Kidney capillary endothelial cell (primary cell): ENCODE measurements around the gene CFAP92.
A peak's percentile ranks its signal among the peaks of the same experiment; 100 is the strongest.

Experiments
- DNase-seq: peaks from one replicate; pipeline ENCODE4 v3.0.0-alpha.2; 2018; ENCODE audit warnings: low spot score

CFAP92 gene

GRCh38 chr3:128993461-128994172 is at the start of gene CFAP92:
Gene CFAP92, minus strand, starts transcription at chr3:128994076. Its CDS starts 772 bp downstream, at chr3:128993304.
- no peak for DNase-seq

- no peak for DNase-seq
Observed at GRCh38 chr3:129040579-129041300, 46.9 kb upstream of the CFAP92 start.

- DNase-seq: no peak
Observed at GRCh38 chr3:129040039-129040336, 46.1 kb upstream of the CFAP92 start.

GRCh38 chr3:129039271-129040038 is 45.6 kb upstream of the CFAP92 start:
- no peak for DNase-seq

GRCh38 chr3:129038121-129038855 is 44.4 kb upstream of the CFAP92 start:
- DNase-seq: no peak

GRCh38 chr3:129037093-129037419 is 43.2 kb upstream of the CFAP92 start:
- no peak for DNase-seq

- no peak for DNase-seq
Observed at GRCh38 chr3:129036222-129037092, 42.6 kb upstream of the CFAP92 start.

DNA sequence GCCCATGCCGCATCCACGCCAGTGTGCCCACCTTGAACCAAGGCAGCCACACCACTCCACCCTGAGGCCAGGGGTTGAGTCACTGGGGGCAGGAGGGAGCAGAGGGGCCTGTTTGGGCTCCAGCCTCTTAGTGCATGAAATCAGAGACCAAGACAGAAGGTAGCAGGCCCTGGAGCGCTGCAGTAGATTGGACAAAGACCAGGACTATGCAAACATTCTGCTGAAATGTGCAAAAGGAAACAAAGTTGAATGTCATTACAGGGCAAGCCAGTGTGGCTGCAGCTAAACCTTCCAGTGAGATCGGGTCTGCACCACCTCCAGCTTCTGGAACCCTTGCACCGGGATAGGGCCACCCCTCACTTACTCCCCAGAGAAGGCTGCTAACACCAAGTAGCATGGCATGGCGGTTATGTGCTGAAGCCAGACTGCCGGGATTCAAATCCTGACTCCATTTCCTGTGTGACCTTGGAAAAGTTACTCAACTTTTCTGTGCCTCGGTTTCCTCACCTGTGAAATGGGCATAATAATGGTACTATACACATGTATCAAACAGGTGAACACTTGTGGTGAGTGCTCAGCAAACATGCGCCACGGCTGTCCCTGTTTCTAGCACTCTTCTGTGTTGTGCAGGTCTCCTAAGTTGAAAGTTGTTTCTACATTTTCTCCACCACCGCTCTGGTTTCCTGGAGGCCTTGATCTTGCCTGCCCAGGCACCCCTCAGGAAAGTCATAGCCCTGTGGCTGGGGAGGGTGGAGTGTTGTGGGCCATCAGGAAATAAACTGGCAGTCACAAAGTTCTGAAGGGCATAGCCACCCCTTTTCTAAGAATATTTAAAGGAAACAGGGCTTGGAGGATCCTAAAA is 41.7 kb upstream of the CFAP92 start:
- no peak for DNase-seq

DNA sequence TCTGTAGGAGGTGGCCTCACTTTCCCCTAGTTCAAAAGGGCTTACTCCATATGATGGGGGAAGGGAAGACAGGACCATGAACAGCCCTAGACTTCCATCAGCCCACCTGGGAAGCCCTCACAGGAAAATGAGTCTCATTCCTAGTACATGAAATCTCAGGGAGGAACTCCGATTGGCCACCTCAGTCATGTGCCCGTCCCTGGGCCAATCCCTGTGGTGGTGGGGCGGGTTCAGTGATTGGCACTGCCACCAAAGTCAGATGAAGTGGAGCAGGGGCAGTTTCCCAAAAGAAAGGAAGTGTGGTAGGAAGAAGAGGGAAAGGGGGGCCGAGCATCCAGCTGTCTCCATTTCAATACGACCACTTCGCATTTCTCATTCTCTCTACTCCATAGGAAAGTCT is 40.8 kb upstream of the CFAP92 start:
- no peak for DNase-seq

DNA sequence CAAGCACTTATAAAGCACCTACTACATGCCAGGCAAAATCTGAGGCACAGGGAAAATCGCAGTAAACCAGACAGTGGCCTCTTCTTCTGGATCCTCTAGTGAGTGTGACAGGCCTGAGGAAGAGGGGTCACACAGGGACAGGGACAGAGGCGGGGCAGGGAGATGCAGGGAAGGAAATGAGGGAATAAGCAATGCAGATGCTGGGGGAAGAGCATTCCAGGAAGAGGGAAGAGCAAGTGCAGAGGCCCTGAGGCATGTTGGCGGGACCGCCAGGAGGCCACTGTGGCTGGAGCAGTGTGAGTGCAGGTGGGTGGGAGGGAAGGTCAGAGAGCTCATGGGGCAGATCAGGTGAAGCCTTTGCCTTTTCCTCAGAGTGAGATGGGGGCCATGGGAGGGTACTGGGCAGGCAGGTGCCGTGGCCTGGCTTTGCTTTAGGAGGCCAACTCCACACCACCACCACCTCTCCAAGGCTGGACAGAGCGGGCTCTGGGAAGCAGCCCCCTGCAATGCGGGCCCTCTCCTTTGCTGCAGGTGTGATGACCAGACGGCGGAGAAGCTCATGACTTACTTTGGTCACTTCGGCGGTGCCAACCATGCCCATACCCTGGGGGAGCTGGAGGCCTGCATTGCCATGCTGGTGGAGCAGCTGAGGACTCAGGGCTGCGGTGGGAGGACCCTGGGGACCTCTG is 39.9 kb upstream of the CFAP92 start:
- no peak for DNase-seq

DNA sequence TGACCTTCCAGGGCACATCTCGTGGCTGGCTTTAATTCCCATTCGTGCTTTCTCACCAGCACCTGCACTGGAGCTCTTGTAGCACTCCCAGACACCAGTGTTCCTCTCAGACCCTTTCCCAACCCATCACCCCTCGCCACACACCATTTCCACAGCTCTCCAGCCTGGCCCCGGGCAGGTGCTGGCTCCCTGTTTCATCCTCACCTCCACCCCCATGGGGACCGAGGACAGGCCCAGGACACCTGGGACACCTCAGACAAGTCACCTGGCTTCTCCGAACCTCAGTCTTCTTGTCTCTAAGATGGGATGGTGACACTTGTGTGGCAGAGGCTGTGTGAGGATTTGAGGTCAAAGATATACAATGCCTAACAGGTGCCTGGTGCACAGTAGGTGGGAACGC is 39.3 kb upstream of the CFAP92 start:
- no peak for DNase-seq

GRCh38 chr3:129032716-129033115 is 38.8 kb upstream of the CFAP92 start:
- DNase-seq: no peak

DNA sequence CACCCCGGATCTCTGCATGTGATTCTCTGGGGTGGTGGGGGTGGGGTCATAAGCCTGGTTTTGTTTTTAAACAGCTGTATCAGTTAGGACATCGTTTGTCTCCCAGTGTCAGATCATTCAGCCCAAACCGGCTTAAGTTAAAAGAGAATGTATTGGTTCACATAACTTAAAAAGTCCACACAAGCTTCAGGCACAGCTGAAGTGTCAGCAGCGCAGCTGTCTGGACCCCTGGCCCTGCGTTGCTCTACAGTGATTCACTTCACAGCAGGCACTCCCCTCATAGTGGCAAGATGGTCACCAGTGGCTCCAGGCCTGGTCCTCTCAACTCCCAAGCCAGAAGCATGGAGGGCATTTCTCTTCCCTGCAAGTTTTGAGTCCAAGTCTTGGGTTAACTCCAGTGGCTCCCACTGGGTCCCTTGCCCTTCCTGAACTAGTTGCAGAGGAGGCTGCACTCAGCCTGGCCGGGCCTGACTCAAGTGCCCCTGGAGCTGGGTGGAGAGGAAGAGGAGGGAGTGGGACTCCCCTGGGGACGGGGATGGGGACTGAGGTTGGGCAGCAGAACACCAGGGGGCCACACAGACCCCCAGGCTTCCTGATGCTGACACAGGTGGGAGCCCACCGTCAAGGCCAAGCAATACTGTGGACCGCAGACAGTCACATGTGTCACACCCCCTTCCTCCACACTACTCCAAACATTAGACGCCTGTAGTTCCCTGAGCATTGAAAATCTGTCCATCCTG is 37.8 kb upstream of the CFAP92 start:
- no peak for DNase-seq

- no peak for DNase-seq
Observed at GRCh38 chr3:129030611-129031010, 36.7 kb upstream of the CFAP92 start.

- DNase-seq: no peak
Observed at GRCh38 chr3:129028866-129029265, 35.0 kb upstream of the CFAP92 start.

DNA sequence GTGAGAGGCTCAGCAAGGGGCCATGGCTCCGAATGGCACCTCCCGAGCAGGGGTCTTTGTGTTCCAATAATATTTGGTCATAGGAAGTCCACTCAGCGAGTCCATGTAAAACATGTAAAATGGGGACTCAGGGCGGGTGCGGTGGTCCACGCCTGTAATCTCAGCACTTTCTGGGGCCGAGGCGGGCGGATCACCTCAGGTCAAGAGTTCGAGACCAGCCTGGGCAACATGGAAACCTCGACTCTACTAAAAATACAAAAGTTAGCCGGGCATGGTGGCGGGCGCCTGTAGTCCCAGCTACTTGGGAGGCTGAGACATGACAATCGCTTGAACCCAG is 33.6 kb upstream of the CFAP92 start:
- DNase-seq: no peak

DNA sequence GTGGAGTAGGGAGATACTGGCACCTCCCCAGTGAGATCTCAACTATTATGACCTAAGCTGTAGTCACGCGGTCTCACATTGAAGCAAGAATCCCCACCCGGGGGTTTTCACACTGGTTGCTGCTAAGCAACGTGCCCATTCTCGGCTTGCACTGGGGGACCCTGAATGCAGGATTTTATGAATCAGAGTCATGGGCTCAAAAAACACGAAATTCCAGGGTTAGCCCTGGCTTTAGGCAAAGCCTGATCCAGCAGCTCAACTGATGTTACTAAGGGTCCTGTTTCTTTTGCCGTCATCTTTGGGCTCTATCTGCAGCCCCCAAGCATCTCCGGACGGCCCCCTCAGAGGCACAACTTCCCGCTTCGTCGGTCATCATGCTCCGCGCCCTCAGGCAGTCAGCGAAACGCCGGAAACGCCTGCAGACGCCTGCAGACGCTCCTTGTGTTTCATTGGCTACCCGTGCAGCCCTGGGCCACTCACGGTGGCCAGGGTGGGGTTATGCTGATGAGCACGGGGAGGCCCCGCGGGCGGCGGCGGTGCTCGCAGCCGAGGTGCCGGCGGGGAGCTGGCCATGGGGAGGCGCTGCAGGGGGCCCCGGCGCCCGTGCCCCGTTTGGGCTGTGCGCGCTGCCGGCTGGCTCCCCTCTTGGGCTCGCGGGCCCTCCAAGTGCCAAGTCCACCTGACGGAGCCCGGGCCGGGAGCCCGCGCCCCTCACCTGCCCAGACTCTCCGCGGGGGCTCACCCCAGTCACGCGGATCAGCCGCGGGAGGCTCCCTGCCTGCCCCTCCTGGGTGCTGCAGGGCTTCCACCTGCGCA is 33.1 kb upstream of the CFAP92 start:
- peak; percentile 87 for DNase-seq

GRCh38 chr3:129025691-129026435 is 32.0 kb upstream of the CFAP92 start:
- no peak for DNase-seq
